Raji (cell line): ENCODE data around the gene MAP7D2.

ENCODE experiments used
- POLR2A ChIP-seq: IDR thresholded peaks from 2 replicates; pipeline ENCODE4 v1.6.1; 2011; ENCODE audit warnings: low read depth, low read length, control low read depth; ENCODE audit not compliant: insufficient read depth

Gene MAP7D2

DNA sequence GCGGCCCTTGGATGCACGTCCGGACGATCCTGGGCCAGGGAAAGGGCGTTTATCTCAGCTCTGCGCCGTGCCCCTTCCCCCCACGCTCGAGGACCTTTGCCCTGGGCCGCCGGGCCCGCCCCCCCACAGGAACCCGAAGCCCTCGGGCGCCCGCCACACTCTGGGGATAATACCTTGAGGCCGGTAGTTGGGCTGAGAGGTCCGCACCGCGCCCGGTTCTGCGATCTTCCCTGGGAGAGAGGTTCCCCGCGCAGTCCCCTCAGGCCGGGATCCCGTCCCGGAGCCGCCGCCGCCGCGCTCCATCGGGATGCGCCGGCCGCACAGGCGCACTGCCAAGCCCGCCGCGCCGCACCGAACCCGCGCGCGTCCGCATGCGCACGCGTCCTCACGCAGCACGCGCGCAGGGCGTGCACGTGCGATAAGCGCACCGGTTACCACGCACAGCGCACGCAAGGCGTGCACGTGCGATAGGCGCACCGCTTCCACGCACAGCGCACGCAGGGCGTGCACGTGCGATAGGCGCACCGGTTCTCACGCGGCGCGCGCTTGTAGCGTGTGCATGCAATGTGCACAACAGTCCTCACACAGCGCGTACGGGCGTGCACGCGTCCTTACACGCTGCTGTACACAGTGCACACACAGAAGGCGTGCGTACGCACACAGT lies at the start of gene MAP7D2:
Gene MAP7D2, minus strand, starts transcription at position 331 of the 664 bp plus-strand sequence. Its CDS starts 28 bp downstream, at position 303.
- no peak for TF ChIP-seq POLR2A

DNA sequence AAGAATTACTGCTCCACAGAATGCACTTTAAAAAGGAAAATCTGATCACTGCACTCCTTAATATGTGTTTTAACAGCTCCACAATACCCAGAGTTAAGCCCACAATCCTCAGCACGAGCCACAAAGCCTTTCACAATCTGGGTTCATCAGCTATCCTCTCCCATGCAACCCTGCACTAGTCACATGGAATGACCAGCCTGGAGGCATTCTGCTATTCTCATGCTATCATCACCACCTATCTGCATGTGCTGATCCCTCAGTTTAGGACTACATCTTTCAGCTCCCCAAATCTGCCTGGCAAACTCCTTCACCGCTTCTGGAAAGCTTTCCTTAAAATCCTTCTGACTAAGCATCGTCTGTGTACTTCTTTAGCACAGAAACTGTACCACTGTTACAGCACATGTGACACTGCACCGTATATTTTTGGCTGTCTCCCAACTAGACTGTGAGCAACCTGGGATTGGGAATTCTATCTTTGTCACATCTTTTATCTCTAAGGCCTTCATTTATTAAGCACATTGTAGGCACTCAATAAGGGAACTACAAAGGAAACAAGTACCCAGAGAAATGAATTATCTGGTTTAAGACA lies 43.2 kb upstream of the MAP7D2 start:
- TF ChIP-seq POLR2A = no peak

DNA sequence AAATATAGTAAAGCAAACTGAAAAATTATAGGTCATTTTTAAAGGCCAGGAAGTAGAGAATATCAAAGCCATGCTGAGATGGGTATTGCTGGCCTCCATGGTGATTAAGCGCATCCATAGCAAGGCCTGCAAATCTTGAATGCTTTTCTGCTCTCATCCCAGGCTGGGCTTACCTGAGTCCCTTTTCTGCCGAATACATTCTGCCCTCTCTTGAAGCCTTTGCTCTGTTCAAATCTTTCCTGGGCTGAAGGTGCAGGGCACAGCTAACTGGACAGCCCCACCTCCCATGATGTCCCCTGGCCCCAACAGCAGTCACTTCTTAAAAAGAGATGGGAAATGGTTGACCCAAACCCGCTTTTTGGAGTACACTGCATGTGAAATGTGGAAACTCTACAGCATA lies 35.0 kb upstream of the MAP7D2 start:
- no peak for TF ChIP-seq POLR2A

- no peak for TF ChIP-seq POLR2A
Observed at GRCh38 chrX:20149326-20149725, 32.6 kb upstream of the MAP7D2 start.

GRCh38 chrX:20147561-20147960 lies 30.9 kb upstream of the MAP7D2 start:
- no peak for TF ChIP-seq POLR2A

DNA sequence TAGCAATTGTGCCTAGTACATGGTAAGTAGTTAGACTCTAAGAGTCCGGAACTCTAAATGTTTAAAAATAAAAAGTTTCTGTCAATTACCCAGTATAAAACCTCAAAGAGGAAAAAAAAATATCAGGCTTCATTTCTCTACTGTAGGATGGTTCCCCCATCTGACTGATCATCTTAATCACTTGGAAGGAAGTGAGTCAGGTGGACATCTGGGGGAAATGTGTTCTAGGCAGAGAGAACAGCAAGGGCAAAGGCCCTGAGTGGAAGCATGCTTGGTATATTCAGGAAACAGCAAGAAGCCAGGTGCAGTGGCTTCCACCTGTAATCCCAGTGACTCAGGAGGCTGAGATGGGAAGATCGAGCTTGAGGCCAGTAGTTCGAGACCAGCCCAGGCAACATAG lies 27.8 kb upstream of the MAP7D2 start:
- TF ChIP-seq POLR2A = no peak

DNA sequence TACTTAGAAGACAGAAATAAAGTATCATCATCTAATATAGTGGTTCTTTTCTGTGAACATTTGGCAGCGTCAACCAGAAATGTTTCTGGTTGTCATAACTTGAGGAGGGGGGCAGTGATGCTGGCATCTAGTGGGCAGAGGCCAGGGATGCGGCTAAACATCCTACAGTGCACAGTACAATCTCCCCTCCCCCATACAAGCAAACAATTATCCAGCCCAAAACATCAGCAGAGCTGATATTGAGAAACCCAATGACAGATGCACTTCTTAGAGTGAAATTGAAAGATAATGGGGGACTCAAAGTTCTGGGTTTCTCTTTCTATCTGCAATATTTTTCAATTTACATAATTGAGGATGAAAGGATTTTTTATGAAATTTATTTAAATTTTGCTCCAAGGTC lies 26.9 kb upstream of the MAP7D2 start:
- no peak for TF ChIP-seq POLR2A

GRCh38 chrX:20143111-20143510 lies 26.4 kb upstream of the MAP7D2 start:
- TF ChIP-seq POLR2A = no peak

GRCh38 chrX:20141281-20142220 lies 24.8 kb upstream of the MAP7D2 start, which contains the start of gene EIF1AX:
Gene EIF1AX (minus strand): TSS chrX:20141838. CDS start chrX:20141640, 198 bp downstream.
- peak; percentile 66 for TF ChIP-seq POLR2A

DNA sequence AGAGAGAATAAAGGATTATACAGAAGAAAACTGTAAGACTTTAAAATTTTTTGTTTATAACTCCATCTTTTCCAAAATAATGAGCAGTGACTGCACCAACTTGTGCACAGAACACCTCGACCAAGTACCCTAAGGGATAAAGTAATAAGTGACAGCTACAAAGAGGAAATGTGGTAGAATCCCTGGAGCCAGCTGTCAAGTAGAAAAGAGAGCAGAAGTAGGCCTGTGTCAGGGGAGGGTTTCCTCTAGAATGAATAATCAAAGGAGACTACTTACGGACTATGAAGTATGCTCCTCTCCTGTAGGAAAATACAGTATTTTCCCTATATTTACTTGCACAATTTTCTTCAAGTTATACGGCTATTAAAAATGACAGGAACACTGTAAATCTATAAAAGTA lies 23.7 kb upstream of the MAP7D2 start:
- TF ChIP-seq POLR2A = no peak

- TF ChIP-seq POLR2A = no peak
Observed at GRCh38 chrX:20139966-20140365, 23.3 kb upstream of the MAP7D2 start.

DNA sequence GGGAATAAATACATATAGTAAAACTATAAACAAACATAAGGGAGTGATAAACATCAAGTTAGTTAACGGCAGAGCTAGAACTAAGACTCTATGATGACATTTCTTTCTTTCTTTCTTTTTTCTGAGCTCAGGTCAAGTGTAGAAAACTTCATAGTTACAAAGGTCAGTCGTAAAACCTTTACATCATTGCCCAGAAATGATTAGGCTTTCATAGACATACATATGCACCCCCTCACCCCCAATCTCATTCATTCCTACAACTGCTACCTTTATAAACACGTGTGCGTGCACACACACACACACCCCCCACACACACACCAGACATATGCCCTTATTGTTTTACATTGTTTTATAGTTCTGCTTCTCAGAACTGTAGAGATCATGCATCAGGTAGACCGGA lies 19.2 kb upstream of the MAP7D2 start:
- TF ChIP-seq POLR2A = no peak

- no peak for TF ChIP-seq POLR2A
Observed at GRCh38 chrX:20132666-20133065, 16.0 kb upstream of the MAP7D2 start.

DNA sequence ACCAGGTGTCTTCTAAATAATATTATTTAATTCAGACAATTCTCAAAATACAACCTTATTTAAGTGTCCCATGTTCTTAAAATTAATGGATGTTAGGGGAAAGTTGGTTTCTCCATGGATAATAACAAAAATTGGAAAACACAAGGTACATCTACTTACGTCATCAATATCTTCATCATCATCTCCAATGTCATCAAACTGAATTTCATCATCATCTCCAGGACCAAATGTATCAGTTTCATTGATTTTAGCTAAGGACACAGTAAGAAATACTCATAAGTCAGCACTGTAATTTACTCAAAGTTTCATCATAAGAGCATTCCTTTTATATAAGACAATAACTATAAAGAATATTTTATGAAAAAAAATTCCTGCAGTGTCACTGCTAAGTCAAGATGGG lies 13.7 kb upstream of the MAP7D2 start:
- no peak for TF ChIP-seq POLR2A

GRCh38 chrX:20129547-20129946 lies 12.8 kb upstream of the MAP7D2 start:
- TF ChIP-seq POLR2A = no peak

GRCh38 chrX:20128670-20129069 lies 12.0 kb upstream of the MAP7D2 start:
- TF ChIP-seq POLR2A = no peak
